ENCODE data around the gene KIR2DL4.
"Not testable (repeated sequence)": the region's sequence is repeated elsewhere in the genome, so short reads cannot be mapped to it uniquely, and the experiment has no call there.

- not testable (repeated sequence) for TF ChIP-seq CTCF (IDR thresholded peaks at IDR 0.05); POLR2AphosphoS5 (IDR thresholded peaks at IDR 0.05); POLR2A (IDR thresholded peaks at IDR 0.05); EP300 (IDR thresholded peaks at IDR 0.05; ENCODE audit: low read depth)
Observed at GRCh38 chr19:54855241-54855640, 51.8 kb downstream of the KIR2DL4 start.

Measured in transverse colon (tissue), 4 donors.